Vagina (tissue), 2 donors: ENCODE results near the gene ADNP.

Experiments
- CTCF ChIP-seq, 3 experiments: fragments of 450-650 bp in 2 of 3; fragments of 200-600 bp in 1 of 3; sonication (generic) in 1 of 3; IDR thresholded peaks; one replicate each; pipeline ENCODE4 v1.5.1; 2017 to 2019; ENCODE audit warnings: antibody characterized with exemption in 3 of 3, mild to moderate bottlenecking in 2 of 3, moderate library complexity in 2 of 3
- POLR2A ChIP-seq, 2 donors: fragments of 450-650 bp; IDR thresholded peaks; one replicate each; pipeline ENCODE4 v1.6.1; 2017; ENCODE audit warnings: antibody characterized with exemption in 2 of 2, mild to moderate bottlenecking in 2 of 2, moderate library complexity in 2 of 2
- POLR2AphosphoS5 ChIP-seq, 2 donors: sonication (generic); formaldehyde crosslinking; IDR thresholded peaks; one replicate each; pipeline ENCODE4 v1.9.0; 2017; ENCODE audit warnings: antibody characterized with exemption in 2 of 2, mild to moderate bottlenecking in 2 of 2, low read depth in 1 of 2; ENCODE audit not compliant: insufficient read depth in 1 of 2

GRCh38 chr20:50969435-50969834, 38.2 kb upstream of the ADNP start:
- no peak for TF ChIP-seq CTCF (IDR thresholded peaks at IDR 0.05)
- no peak for TF ChIP-seq POLR2A (IDR thresholded peaks at IDR 0.05)
- no peak for TF ChIP-seq POLR2AphosphoS5 (IDR thresholded peaks at IDR 0.05; ENCODE audit: insufficient read depth in 1 of 2, low read depth in 1 of 2)
